Fibroblast of pulmonary artery (primary cell): Measurements from ENCODE around the gene CLK1.
"Not testable (repeated sequence)": the region's sequence is repeated elsewhere in the genome, so short reads cannot be mapped to it uniquely, and the experiment has no call there.

Source experiments
- DNase-seq: peaks from one replicate; pipeline ENCODE4 v3.0.0-alpha.2; 2010; ENCODE audit warnings: low read depth
- H3K4me3 ChIP-seq: replicated peaks from 2 replicates; pipeline ENCODE4 v1.5.1; 2011; ENCODE audit warnings: low read depth, mild to moderate bottlenecking, control low read depth, low read length, moderate library complexity
- TF ChIP-seq, protein P1 (sequence below): IDR thresholded peaks from 2 replicates; pipeline ENCODE4 v1.5.1; 2011; ENCODE audit warnings: mild to moderate bottlenecking, control low read depth, low read length, inconsistent platforms; ENCODE audit errors: missing control alignments

Gene CLK1

DNA sequence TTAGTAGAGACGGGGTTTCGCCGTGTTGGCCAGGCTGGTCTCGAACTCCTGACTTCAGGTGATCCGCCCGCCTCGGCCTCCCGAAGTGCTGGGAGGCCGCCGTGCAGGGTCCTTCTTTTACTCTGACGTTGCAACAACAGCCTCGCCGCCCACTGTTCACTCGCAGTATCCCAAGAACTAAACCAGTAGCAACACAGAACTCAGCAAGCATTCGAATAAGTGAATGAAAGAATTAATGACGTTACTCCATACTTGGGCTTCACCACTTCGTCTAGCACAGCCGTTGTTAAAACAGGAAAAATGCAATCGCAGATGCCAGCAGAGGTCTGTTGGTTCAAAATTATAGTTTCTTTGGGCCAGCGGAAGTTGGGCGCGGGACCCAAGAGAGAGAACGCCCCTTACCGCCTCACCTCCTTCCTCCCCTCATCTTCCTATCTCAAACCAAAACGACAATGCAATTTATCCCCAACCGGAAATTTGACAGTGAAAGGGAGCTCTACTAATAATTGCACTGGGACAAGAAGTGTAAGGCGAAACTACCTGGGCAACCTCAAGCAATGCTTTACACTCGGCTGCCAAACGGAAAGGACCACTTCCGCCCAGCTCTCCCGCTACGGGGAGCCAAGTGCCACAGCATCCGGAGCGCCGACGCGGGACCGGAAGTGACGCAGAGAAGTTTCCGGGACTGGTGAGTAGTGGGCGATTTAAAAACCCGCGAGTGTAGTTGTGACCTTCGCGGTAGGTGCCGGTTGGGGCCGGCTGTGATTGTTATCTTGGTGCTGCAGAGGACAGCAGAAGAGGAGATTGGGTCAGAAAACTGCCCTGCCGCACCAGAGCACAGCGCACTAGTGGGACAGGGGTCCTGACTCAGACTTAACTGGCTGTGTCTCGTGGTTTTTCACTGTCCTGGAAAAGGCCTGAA, 24.5 kb upstream of the CLK1 start, which contains the start of the genes NIF3L1 and PPIL3:
Gene NIF3L1, plus strand, starts transcription at position 668 of the 922 bp plus-strand sequence. CDS start 2,573 bp downstream, outside the sequence.
Gene PPIL3, minus strand, starts transcription at position 374 of the 922 bp plus-strand sequence. CDS start 1,462 bp downstream, outside the sequence.
- peak within 1 kb of the TSS; percentile 99 for H3K4me3 ChIP-seq
- TF ChIP-seq, protein P1, sequence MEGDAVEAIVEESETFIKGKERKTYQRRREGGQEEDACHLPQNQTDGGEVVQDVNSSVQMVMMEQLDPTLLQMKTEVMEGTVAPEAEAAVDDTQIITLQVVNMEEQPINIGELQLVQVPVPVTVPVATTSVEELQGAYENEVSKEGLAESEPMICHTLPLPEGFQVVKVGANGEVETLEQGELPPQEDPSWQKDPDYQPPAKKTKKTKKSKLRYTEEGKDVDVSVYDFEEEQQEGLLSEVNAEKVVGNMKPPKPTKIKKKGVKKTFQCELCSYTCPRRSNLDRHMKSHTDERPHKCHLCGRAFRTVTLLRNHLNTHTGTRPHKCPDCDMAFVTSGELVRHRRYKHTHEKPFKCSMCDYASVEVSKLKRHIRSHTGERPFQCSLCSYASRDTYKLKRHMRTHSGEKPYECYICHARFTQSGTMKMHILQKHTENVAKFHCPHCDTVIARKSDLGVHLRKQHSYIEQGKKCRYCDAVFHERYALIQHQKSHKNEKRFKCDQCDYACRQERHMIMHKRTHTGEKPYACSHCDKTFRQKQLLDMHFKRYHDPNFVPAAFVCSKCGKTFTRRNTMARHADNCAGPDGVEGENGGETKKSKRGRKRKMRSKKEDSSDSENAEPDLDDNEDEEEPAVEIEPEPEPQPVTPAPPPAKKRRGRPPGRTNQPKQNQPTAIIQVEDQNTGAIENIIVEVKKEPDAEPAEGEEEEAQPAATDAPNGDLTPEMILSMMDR, result no peak
- peak; percentile 99 for DNase-seq

DNA sequence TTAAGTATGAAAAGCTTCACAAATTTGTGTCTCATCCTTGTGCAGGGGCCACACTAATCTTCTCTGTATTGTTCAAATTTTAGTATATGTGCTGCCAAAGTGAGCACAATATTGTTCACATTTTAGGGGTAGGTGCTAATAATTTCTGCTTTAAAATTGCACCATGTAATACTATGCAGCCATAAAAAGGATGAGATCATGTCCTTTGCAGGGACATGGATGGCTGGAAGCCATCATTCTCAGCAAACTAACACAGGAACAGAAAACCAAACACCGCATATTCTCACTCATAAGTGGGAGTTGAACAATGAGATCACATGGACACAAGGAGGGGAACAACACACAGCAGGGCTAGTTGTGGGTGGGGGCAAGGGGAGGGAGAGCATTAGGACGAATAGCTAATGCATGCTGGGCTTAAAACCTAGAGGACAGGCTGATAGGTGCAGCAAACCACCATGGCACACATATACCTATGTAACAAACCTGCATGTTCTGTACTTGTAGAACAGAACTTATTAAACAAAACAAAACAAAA, 17.3 kb upstream of the CLK1 start:
- not testable (repeated sequence) for H3K4me3 ChIP-seq, DNase-seq

DNA sequence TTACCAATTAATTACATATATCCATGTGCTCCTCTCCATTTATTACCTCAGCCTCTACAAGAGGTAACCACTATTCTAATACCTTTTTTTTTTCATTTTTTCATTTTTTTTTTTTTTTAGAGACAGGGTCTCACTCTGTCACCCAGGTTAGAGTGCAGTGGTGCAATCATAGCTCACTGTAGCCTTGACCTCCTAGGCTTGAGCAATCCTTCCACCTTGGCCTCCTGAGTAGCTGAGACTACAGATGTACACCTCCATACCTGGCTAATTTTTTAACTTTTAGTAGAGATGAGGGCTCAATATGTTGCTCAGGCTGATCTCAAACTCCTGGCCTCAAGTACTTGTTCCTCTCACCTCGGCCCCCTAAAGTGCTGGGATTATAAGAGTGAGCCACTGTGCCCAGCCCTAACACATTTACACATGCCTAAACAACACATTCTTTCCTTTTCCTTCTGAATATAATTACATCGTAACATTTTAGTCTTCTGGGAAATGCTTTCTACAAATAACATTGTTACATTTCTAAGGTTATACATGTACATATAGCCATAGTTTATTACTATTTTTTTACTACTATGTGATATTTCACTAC, 13.9 kb upstream of the CLK1 start:
- TF ChIP-seq, protein P1, result no peak
- DNase-seq, result no peak
- H3K4me3 ChIP-seq, result no peak overlapping the region

DNA sequence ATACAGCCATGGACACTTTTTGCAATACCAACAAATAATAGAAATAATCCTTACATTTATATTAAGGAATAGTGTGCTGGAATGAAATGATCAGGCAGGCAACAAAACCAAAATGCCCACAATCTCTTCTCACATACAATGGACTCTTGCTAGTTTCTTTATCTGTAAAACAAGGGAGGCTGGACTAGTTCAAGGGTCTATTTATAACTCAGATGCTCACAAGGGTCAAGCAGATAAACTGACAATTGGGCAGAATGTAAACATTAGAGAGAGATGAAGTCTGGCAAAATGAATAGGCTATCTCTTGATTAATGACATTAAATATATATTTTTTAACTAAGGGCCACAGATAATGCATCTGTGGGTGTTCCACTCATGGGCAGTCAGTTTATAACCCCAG, 13.0 kb upstream of the CLK1 start:
- TF ChIP-seq, protein P1, result no peak
- no peak for DNase-seq
- H3K4me3 ChIP-seq, result no peak overlapping the region

DNA sequence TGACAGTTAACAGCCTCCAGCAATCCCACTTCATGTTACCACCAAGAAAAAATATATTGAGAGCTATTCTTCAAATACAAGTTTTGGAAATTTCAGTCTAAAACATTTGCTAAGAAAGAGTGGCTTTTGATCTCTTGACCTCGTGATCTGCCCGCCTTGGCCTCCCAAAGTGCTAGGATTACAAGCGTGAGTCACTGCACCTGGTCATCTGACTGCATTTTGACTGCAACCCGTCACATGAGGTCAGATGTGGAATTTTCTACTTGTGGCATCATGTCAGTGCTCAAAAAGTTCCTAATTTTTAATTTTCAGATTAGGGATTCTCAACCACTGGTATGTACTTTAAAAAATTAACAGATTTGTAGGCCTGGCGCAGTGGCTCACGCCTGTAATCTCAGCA, 9.1 kb upstream of the CLK1 start:
- H3K4me3 ChIP-seq, result no peak overlapping the region
- no peak for DNase-seq
- TF ChIP-seq, protein P1, result no peak

DNA sequence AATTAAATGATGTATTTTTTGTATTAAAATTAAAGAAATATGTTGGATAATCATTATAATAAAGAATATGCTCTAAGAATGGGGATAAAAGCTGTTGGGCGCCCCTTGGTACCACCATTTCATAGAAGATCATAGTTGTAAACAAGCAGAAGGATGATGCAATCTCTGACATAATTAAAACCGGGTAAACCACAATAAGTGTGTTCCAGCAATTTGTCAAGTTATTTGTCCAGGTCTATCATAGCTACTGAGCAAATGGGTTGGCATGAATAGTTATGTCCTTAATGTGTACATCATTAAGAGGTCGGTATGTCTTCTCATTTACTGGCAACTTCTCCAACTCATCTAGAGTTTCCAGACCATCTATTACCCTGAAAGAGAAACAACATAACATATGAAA, 6.7 kb upstream of the CLK1 start:
- no peak for DNase-seq
- H3K4me3 ChIP-seq, result no peak overlapping the region
- TF ChIP-seq, protein P1, result no peak

DNA sequence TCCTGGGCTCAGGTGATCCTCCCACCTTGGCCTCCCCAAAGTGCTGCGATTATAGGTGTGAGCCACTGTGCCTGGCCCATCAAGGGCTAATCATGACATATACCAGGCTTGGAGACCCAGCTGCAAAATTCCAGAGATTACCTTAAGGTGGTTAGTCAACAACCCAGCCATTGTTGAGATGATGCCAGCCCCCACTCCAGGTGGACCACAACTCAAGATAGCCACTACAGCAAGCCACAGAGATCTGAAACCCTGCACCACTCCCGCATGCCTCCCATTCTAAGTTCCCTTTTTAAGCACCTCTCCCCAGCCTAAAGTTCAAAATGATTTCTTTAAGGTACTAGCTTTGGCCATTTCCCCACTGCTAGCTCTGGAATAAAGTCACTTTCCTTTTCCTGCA, 4.6 kb upstream of the CLK1 start:
- TF ChIP-seq, protein P1, result no peak
- DNase-seq, result no peak
- no peak overlapping the region for H3K4me3 ChIP-seq
